Measurements from ENCODE around the gene SCAMP5.

The SCAMP5 gene

DNA sequence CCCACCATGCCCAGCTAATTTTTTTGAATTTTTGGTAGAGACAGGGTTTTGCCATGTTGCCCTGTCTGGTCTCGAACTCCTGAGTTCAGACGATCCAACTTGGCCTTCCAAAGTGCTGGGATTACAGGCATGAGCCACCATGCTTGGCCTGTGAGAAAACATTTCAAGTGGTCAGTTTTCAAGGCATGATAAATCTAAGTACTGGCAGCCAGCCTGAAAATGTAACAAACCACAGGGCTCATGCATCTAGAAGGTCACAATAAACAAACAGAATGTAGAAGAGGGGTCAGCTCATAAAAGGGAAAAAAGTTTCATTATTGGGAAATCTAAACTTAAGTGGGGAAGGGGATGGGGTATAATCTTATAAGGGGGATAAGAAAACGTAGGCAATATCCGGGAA lies 68.0 kb downstream of the SCAMP5 start:
- no peak overlapping the region for H3K4me3 ChIP-seq (replicated peaks in 1 of 2; ENCODE audit: low read depth in 2 of 2, low read length in 2 of 2)
- peak; percentile 78 to 86 for DNase-seq (ENCODE audit: low read depth in 2 of 2)
- TF ChIP-seq CTCF (IDR thresholded peaks at IDR 0.05; ENCODE audit: low read depth, low read length), result no peak

DNA sequence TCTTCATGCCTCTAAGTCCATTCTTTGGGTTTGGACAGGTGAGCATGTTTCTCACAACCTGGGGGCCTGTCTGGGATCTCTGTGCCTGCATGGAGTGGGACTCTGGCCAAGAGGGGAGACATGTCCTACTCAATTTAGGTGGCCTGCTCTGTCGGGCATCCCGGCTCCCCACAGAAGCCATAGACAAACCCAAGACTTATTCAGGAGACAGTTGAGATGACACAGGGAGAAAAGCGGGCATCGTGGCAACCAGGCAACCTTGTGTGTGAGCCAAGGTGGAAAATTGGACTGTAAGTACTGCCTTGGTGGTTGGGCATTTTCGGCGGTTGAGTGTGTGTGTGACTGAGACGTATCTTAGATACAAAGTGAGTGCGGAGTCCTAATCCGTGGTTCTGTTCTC lies 68.5 kb downstream of the SCAMP5 start:
- no peak for DNase-seq (ENCODE audit: low read depth in 2 of 2)
- no peak overlapping the region for H3K4me3 ChIP-seq (replicated peaks in 1 of 2; ENCODE audit: low read depth in 2 of 2, low read length in 2 of 2)
- TF ChIP-seq CTCF (IDR thresholded peaks at IDR 0.05; ENCODE audit: low read depth, low read length), result no peak

DNA sequence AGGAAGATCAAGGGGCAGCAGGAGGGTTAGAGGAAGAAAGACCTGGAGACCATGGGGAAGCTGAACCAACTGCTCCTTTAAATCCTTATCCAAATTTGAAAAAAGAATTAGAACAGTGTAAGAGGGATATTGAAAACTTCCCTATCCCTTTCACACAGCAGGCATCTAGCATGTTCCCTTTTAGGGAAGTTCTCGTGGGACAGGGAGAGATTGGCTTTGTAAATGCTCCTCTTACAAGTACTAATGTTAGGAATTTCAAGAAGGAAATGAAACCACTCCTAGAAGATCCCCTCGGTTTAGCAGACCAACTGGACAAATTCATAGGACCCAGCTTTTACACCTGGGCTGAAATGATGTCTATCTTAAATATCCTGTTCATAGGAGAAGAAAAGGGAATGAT lies 69.5 kb downstream of the SCAMP5 start:
- no peak for DNase-seq (ENCODE audit: low read depth in 2 of 2)
- no peak overlapping the region for H3K4me3 ChIP-seq (replicated peaks in 1 of 2; ENCODE audit: low read depth in 2 of 2, low read length in 2 of 2)
- no peak for TF ChIP-seq CTCF (IDR thresholded peaks at IDR 0.05; ENCODE audit: low read depth, low read length)

DNA sequence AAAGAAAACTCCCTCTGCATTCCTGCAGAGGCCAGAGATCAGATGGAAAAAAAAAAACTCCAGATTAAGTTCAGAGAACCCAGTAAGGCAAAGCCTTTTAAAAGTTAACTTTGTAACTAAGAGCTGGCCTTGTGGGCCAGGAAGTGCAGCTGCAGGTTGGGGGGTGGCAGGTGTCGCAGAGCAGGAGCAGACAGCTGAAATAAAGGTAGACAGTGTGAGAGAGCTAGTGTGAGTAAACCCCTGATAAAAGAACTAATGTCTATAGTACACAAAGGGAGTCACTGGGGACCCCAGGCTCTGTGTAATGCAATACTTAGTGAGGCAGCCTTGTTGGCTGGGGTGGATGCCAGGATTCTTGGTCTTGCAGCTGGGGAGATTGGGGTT lies 70.1 kb downstream of the SCAMP5 start:
- TF ChIP-seq CTCF (IDR thresholded peaks at IDR 0.05; ENCODE audit: low read depth, low read length), result no peak
- DNase-seq (ENCODE audit: low read depth in 2 of 2), result peak in 1 of 2 donors; percentile 52

DNA sequence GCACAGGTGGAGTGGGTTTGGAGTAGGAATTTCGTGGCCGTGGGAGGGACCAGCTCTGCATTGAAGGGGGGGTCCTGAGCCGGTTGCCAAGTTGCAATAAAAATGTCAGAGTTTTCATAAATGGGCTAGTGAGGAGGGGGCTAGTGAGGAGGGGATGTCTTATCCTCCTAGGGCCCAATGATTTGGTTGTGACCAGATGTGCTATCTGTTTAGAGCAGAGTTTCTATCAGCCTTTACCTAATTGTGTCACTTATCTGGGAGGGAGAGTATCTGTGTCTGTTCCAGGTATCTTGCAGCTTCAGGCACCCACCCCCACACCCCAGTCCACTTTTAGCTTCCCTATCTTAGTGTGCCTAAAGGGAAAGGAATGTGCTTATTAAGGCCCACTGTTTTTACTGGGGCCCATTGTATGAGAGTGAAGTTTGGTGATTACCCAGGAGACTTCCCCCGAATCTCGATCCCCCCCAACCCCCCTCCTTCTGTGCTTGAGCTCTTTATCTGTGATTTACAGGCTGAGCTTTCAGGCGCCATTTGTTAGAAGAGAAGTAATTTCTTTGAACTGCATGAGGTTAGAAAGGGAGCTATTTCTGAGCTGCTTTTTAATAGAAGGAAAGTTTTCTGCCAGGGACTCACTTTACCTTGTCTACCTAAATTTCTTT lies 70.6 kb downstream of the SCAMP5 start:
- peak; percentile 39 to 40 for DNase-seq (ENCODE audit: low read depth in 2 of 2)
- no peak overlapping the region for H3K4me3 ChIP-seq (replicated peaks in 1 of 2; ENCODE audit: low read depth in 2 of 2, low read length in 2 of 2)

More for the DNA sequence above, 70.1 kb downstream of the SCAMP5 start:
- no peak overlapping the region for H3K4me3 ChIP-seq (replicated peaks in 1 of 2; ENCODE audit: low read depth in 2 of 2, low read length in 2 of 2)

GRCh38 chr15:75067123-75067830 lies 71.9 kb downstream of the SCAMP5 start:
- peak; percentile 52 to 87 for DNase-seq (ENCODE audit: low read depth in 2 of 2)
- H3K4me3 ChIP-seq (replicated peaks in 1 of 2; ENCODE audit: low read depth in 2 of 2, low read length in 2 of 2), result no peak overlapping the region
- TF ChIP-seq CTCF (IDR thresholded peaks at IDR 0.05; ENCODE audit: low read depth, low read length), result no peak

More for the DNA sequence above, 70.6 kb downstream of the SCAMP5 start:
- no peak for TF ChIP-seq CTCF (IDR thresholded peaks at IDR 0.05; ENCODE audit: low read depth, low read length)
